Measurements from ENCODE around the gene DENND10. TPM values are rescaled to one million over a fixed set of nuclear protein-coding genes. Genes with fewer than 3 reads are reported as not detected.

DENND10 gene
- total RNA-seq (ENCODE audit: low replicate concordance) = 93.0 and 112 TPM in 2 replicates

GRCh38 chr10:119103903-119104653 is at the start of gene DENND10:
TSS of gene DENND10 (plus strand) at chr10:119104113. CDS start at chr10:119104143, 30 bp downstream.
- TF ChIP-seq CTCF (IDR thresholded peaks at IDR 0.05) (no peak), EZH2phosphoT487 (IDR thresholded peaks at IDR 0.05) (no peak), EZH2 (IDR thresholded peaks at IDR 0.05) (no peak)
- Histone ChIP-seq H3K36me3 (no peaks in the 10 kb centered on the region), H3K27me3 (no peaks in the 10 kb centered on the region), H3K79me2 (ENCODE audit: low read depth) (peaks cover 27% of the 10 kb centered on the region), H3K9me3 (ENCODE audit: low read depth) (no peaks in the 10 kb centered on the region), H2AFZ (replicated peaks) (peak within 1 kb of the TSS; percentile 99), H3K9ac (peak within 1 kb of the TSS; percentile 68), H3K27ac (no peak within 1 kb of the TSS), H3F3A (ENCODE audit: low read depth) (peaks cover 4% of the 10 kb centered on the region), H3K4me2 (peak within 1 kb of the TSS; percentile 87), H3K4me3 (peak within 1 kb of the TSS; percentile 92), H3K4me1 (peaks cover 8% of the 10 kb centered on the region), H4K20me1 (ENCODE audit: low read depth) (peaks cover 15% of the 10 kb centered on the region)
- DNase-seq (ENCODE audit: low spot score) = peak; percentile 91
- Mint-ChIP-seq H3K4me1 (peaks cover 7% of the 10 kb centered on the region), H3K27me3 (ENCODE audit: insufficient read depth, low read depth) (peaks cover 8% of the 10 kb centered on the region), H3K9me3 (no peaks in the 10 kb centered on the region), H3K4me3 (peak within 1 kb of the TSS; percentile 89), H3K27ac (peak within 1 kb of the TSS; percentile 3), H3K36me3 (peaks cover 6% of the 10 kb centered on the region)

GRCh38 chr10:119055472-119055871 is 48.4 kb upstream of the DENND10 start:
- no peaks in the 10 kb centered on the region for H3K27me3 ChIP-seq
- peaks cover 6% of the 10 kb centered on the region for H3F3A ChIP-seq (ENCODE audit: low read depth)
- peaks cover 65% of the 10 kb centered on the region for H3K36me3 Mint-ChIP-seq
- H2AFZ ChIP-seq (replicated peaks) = no peak overlapping the region
- H3K4me2 ChIP-seq = no peak overlapping the region
- H3K9me3 ChIP-seq (ENCODE audit: low read depth) = no peaks in the 10 kb centered on the region
- H3K27me3 Mint-ChIP-seq (ENCODE audit: insufficient read depth, low read depth) = no peaks in the 10 kb centered on the region
- no peak overlapping the region for H3K4me3 Mint-ChIP-seq
- H3K9ac ChIP-seq = no peak overlapping the region
- no peak overlapping the region for H3K4me3 ChIP-seq
- no peaks in the 10 kb centered on the region for H3K9me3 Mint-ChIP-seq
- peaks cover 91% of the 10 kb centered on the region for H3K79me2 ChIP-seq (ENCODE audit: low read depth)
- no peak overlapping the region for H3K27ac ChIP-seq
- no peak for DNase-seq (ENCODE audit: low spot score)
- no peaks in the 10 kb centered on the region for H3K4me1 ChIP-seq
- H3K4me1 Mint-ChIP-seq = peaks cover 10% of the 10 kb centered on the region
- no peak overlapping the region for H3K27ac Mint-ChIP-seq
- H3K36me3 ChIP-seq = peaks cover 71% of the 10 kb centered on the region
- TF ChIP-seq CTCF (IDR thresholded peaks at IDR 0.05) (no peak), EZH2phosphoT487 (IDR thresholded peaks at IDR 0.05) (no peak), EZH2 (IDR thresholded peaks at IDR 0.05) (no peak)
- H4K20me1 ChIP-seq (ENCODE audit: low read depth) = peaks cover 22% of the 10 kb centered on the region

GRCh38 chr10:119058010-119058409 is 45.9 kb upstream of the DENND10 start:
- Histone ChIP-seq H3K9me3 (ENCODE audit: low read depth) (no peaks in the 10 kb centered on the region), H3K27ac (no peak overlapping the region), H3F3A (ENCODE audit: low read depth) (peaks cover 6% of the 10 kb centered on the region), H2AFZ (replicated peaks) (no peak overlapping the region), H3K4me2 (no peak overlapping the region), H3K79me2 (ENCODE audit: low read depth) (peaks cover 92% of the 10 kb centered on the region), H3K9ac (no peak overlapping the region), H3K27me3 (no peaks in the 10 kb centered on the region), H3K4me3 (no peak overlapping the region), H3K4me1 (no peaks in the 10 kb centered on the region), H4K20me1 (ENCODE audit: low read depth) (peaks cover 24% of the 10 kb centered on the region), H3K36me3 (peaks cover 62% of the 10 kb centered on the region)
- Mint-ChIP-seq H3K4me1 (peaks cover 19% of the 10 kb centered on the region), H3K4me3 (no peak overlapping the region), H3K36me3 (peaks cover 55% of the 10 kb centered on the region), H3K9me3 (no peaks in the 10 kb centered on the region), H3K27me3 (ENCODE audit: insufficient read depth, low read depth) (peaks cover 2% of the 10 kb centered on the region), H3K27ac (no peak overlapping the region)
- DNase-seq (ENCODE audit: low spot score) = no peak
- no peak for TF ChIP-seq EZH2 (IDR thresholded peaks at IDR 0.05)
- TF ChIP-seq CTCF (IDR thresholded peaks at IDR 0.05) = no peak
- TF ChIP-seq EZH2phosphoT487 (IDR thresholded peaks at IDR 0.05) = no peak
